ENCODE data around the gene THADA. TPM values are rescaled to one million over a fixed set of nuclear protein-coding genes. Genes with fewer than 3 reads are reported as not detected.

THADA gene
- polyA plus RNA-seq, 1 donor (not counting 4 experiments of a cell fraction or from before 2014, with no cell fraction given), result 22.6 TPM

DNA sequence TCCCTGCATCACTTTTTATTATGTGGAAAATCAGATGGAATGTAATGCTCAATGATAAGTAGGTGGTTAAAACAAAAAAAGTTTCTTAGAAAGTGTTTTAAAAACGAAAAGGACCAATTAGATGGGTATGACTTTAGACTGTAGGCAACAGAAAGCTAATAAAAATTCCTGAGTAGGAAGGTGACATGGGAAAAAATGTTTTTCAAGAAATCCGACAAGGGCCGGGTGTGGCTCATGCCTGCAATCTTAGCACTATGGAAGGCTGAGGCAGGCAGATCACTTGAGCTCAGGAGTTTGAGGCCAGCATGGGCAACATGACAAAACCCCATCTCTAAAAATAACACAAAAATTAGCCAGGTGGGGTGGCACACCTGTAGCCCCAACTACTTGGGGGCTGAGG, 126.1 kb downstream of the THADA start:
- H3K4me2 ChIP-seq (ENCODE audit: control insufficient read depth, extremely low read depth, insufficient read depth, low read depth, low read length), result no peak overlapping the region
- no peak overlapping the region for H3K9ac ChIP-seq (ENCODE audit: control insufficient read depth, extremely low read depth, insufficient read depth, low read length)
- H3K4me1 ChIP-seq (ENCODE audit: control insufficient read depth, extremely low read depth, insufficient read depth, low read length), result peaks cover 21% of the 10 kb centered on the region
- H3K79me2 ChIP-seq (ENCODE audit: control insufficient read depth, insufficient read depth, low read length), result no peaks in the 10 kb centered on the region
- H3K27me3 ChIP-seq (ENCODE audit: control insufficient read depth, extremely low read depth, insufficient read depth, low read length), result no peaks in the 10 kb centered on the region
- H3K27ac ChIP-seq (ENCODE audit: control insufficient read depth, insufficient read depth, low read length), result no peak overlapping the region
- no peak overlapping the region for H3K4me3 ChIP-seq (ENCODE audit: control insufficient read depth in 2 of 3, extremely low read depth in 1 of 3, insufficient read depth in 2 of 3, low read depth in 1 of 3, low read length in 3 of 3)
- dilution Hi-C loops (cut with MboI; ENCODE audit: extremely low pct_ligation_motif_present, low sequenced_read_pairs), result no loop called here
- no peaks in the 10 kb centered on the region for H4K20me1 ChIP-seq (ENCODE audit: control insufficient read depth, extremely low read depth, insufficient read depth, low read length)
- H2AFZ ChIP-seq (ENCODE audit: control insufficient read depth, low read length), result no peak overlapping the region
- TF ChIP-seq, protein P1, sequence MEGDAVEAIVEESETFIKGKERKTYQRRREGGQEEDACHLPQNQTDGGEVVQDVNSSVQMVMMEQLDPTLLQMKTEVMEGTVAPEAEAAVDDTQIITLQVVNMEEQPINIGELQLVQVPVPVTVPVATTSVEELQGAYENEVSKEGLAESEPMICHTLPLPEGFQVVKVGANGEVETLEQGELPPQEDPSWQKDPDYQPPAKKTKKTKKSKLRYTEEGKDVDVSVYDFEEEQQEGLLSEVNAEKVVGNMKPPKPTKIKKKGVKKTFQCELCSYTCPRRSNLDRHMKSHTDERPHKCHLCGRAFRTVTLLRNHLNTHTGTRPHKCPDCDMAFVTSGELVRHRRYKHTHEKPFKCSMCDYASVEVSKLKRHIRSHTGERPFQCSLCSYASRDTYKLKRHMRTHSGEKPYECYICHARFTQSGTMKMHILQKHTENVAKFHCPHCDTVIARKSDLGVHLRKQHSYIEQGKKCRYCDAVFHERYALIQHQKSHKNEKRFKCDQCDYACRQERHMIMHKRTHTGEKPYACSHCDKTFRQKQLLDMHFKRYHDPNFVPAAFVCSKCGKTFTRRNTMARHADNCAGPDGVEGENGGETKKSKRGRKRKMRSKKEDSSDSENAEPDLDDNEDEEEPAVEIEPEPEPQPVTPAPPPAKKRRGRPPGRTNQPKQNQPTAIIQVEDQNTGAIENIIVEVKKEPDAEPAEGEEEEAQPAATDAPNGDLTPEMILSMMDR (optimal IDR thresholded peaks at IDR 0.05 in 1 of 3, IDR thresholded peaks at IDR 0.05 in 1 of 3, conservative IDR thresholded peaks at IDR 0.05 in 1 of 3; ENCODE audit: extremely low read depth in 1 of 3, insufficient read depth in 2 of 3, low read length in 3 of 3), result no peak
- no peak for TF ChIP-seq EZH2 (IDR thresholded peaks at IDR 0.05; ENCODE audit: low read length)
- no peak for FAIRE-seq
- H3K9me1 ChIP-seq (ENCODE audit: control insufficient read depth, extremely low read depth, insufficient read depth, low read length), result no peaks in the 10 kb centered on the region
- no peaks in the 10 kb centered on the region for H3K9me3 ChIP-seq (ENCODE audit: control insufficient read depth, low read depth, low read length)
- H3K36me3 ChIP-seq (ENCODE audit: control insufficient read depth in 2 of 2, extremely low read depth in 1 of 2, insufficient read depth in 2 of 2, low read length in 2 of 2), result no peaks in the 10 kb centered on the region
- no peak for DNase-seq (ENCODE audit: low read depth, low spot score)

DNA sequence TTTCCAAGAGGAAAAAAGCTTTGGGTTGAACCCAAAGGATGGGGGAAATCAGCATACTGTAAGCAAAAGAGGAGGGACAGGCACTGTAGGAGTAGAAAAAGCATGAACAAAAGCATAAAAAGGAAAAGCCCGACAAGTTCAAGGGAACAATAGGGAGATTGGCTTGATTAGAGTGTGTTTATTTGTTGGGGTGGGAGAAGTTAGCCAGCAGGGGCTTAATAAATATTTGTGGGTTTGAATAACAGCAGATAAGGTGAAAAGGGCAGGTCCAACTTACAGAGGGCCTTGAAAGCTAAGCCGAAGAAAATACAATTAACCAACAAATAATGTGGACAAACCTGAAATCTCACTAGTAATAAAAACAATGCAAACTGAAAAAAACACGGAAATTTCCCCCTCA, 126.7 kb downstream of the THADA start:
- Histone ChIP-seq H3K27ac (ENCODE audit: control insufficient read depth, insufficient read depth, low read length) (no peak overlapping the region), H2AFZ (ENCODE audit: control insufficient read depth, low read length) (no peak overlapping the region), H3K9me1 (ENCODE audit: control insufficient read depth, extremely low read depth, insufficient read depth, low read length) (no peaks in the 10 kb centered on the region), H3K4me3 (ENCODE audit: control insufficient read depth in 2 of 3, extremely low read depth in 1 of 3, insufficient read depth in 2 of 3, low read depth in 1 of 3, low read length in 3 of 3) (no peak overlapping the region), H3K36me3 (ENCODE audit: control insufficient read depth in 2 of 2, extremely low read depth in 1 of 2, insufficient read depth in 2 of 2, low read length in 2 of 2) (no peaks in the 10 kb centered on the region), H3K9ac (ENCODE audit: control insufficient read depth, extremely low read depth, insufficient read depth, low read length) (no peak overlapping the region), H3K4me2 (ENCODE audit: control insufficient read depth, extremely low read depth, insufficient read depth, low read depth, low read length) (no peak overlapping the region), H3K79me2 (ENCODE audit: control insufficient read depth, insufficient read depth, low read length) (no peaks in the 10 kb centered on the region), H4K20me1 (ENCODE audit: control insufficient read depth, extremely low read depth, insufficient read depth, low read length) (no peaks in the 10 kb centered on the region), H3K9me3 (ENCODE audit: control insufficient read depth, low read depth, low read length) (no peaks in the 10 kb centered on the region), H3K27me3 (ENCODE audit: control insufficient read depth, extremely low read depth, insufficient read depth, low read length) (no peaks in the 10 kb centered on the region), H3K4me1 (ENCODE audit: control insufficient read depth, extremely low read depth, insufficient read depth, low read length) (peaks cover 21% of the 10 kb centered on the region)
- FAIRE-seq, result no peak
- DNase-seq (ENCODE audit: low read depth, low spot score), result no peak
- dilution Hi-C loops (cut with MboI; ENCODE audit: extremely low pct_ligation_motif_present, low sequenced_read_pairs), result no loop called here
- TF ChIP-seq, protein P1 (optimal IDR thresholded peaks at IDR 0.05 in 1 of 3, IDR thresholded peaks at IDR 0.05 in 1 of 3, conservative IDR thresholded peaks at IDR 0.05 in 1 of 3; ENCODE audit: extremely low read depth in 1 of 3, insufficient read depth in 2 of 3, low read length in 3 of 3), result no peak
- TF ChIP-seq EZH2 (IDR thresholded peaks at IDR 0.05; ENCODE audit: low read length), result no peak

Data from keratinocyte (primary cell).